ENCODE data around the gene DLG2.

GRCh38 chr11:84830372-84830771, 796.8 kb downstream of the DLG2 start:
- TF ChIP-seq CTCF (IDR thresholded peaks at IDR 0.05) (no peak), POLR2A (IDR thresholded peaks at IDR 0.05) (no peak)

All from sigmoid colon (tissue), 3 donors.